Measurements from ENCODE around the gene ATRNL1. TPM values are rescaled to one million over a fixed set of nuclear protein-coding genes. Genes with fewer than 3 reads are reported as not detected.

Gene ATRNL1
- total RNA-seq, 1 experiment from 2014 or later: not detected

DNA sequence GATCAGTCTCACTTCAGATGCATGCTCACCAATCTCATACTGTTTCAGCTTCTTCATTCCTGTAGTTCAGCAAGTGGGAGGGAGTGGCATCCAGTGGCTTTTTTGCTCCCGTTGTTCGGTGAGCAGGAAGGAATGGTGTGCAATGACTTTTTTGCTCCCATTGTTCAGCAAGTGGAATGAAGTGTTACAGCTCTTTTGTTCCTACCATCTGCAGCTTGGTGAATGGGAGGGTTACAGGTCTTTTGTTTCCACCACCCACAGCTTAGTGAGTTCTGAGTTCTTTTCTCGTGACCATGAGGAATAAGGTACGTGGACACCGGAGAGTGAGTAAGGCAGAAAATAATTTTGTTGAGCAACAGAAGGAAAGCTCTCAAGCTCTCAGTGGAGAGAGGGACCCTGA lies 363.6 kb downstream of the ATRNL1 start:
- Histone ChIP-seq H3K9me3 (no peaks in the 10 kb centered on the region), H3K4me3 (ENCODE audit: low read depth, low read length) (no peak overlapping the region), H3K27me3 (replicated peaks; ENCODE audit: control insufficient read depth, insufficient read depth, low read length) (no peaks in the 10 kb centered on the region), H3K4me1 (no peaks in the 10 kb centered on the region), H3K36me3 (ENCODE audit: control insufficient read depth, insufficient read depth, low read length) (no peaks in the 10 kb centered on the region)
- H3K27ac Mint-ChIP-seq (ENCODE audit: unreplicated experiment): no peak overlapping the region
- ChIA-PET CTCF (no interaction called here), POLR2A (no interaction called here)
- intact Hi-C loops (cut with micrococcal nuclease; ENCODE audit: unreplicated experiment): no loop called here
- no peaks in the 10 kb centered on the region for H3K9me3 Mint-ChIP-seq (ENCODE audit: unreplicated experiment)
- no peak for DNase-seq
- H3K36me3 Mint-ChIP-seq (ENCODE audit: insufficient read depth, unreplicated experiment): no peaks in the 10 kb centered on the region
- no peak overlapping the region for H3K4me3 Mint-ChIP-seq (ENCODE audit: unreplicated experiment)
- BruUV-seq (replicated peaks): no TSS peak
- no peaks in the 10 kb centered on the region for H3K27me3 Mint-ChIP-seq (ENCODE audit: insufficient read depth, unreplicated experiment)
- H3K4me1 Mint-ChIP-seq (ENCODE audit: low read depth, unreplicated experiment): no peaks in the 10 kb centered on the region
- TF ChIP-seq, protein P1, sequence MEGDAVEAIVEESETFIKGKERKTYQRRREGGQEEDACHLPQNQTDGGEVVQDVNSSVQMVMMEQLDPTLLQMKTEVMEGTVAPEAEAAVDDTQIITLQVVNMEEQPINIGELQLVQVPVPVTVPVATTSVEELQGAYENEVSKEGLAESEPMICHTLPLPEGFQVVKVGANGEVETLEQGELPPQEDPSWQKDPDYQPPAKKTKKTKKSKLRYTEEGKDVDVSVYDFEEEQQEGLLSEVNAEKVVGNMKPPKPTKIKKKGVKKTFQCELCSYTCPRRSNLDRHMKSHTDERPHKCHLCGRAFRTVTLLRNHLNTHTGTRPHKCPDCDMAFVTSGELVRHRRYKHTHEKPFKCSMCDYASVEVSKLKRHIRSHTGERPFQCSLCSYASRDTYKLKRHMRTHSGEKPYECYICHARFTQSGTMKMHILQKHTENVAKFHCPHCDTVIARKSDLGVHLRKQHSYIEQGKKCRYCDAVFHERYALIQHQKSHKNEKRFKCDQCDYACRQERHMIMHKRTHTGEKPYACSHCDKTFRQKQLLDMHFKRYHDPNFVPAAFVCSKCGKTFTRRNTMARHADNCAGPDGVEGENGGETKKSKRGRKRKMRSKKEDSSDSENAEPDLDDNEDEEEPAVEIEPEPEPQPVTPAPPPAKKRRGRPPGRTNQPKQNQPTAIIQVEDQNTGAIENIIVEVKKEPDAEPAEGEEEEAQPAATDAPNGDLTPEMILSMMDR (IDR thresholded peaks at IDR 0.05; ENCODE audit: insufficient read depth in 1 of 2, low read depth in 1 of 2, low read length in 1 of 2, severe bottlenecking in 1 of 2, unreplicated experiment in 1 of 2): no peak

GRCh38 chr10:115483294-115483693 lies 390.1 kb downstream of the ATRNL1 start:
- H3K36me3 Mint-ChIP-seq (ENCODE audit: insufficient read depth, unreplicated experiment): no peaks in the 10 kb centered on the region
- H3K9me3 ChIP-seq: no peaks in the 10 kb centered on the region
- TF ChIP-seq, protein P1 (IDR thresholded peaks at IDR 0.05; ENCODE audit: insufficient read depth in 1 of 2, low read depth in 1 of 2, low read length in 1 of 2, severe bottlenecking in 1 of 2, unreplicated experiment in 1 of 2): no peak
- H3K4me1 ChIP-seq: no peaks in the 10 kb centered on the region
- ChIA-PET POLR2A (no interaction called here), CTCF (no interaction called here)
- no peak overlapping the region for H3K27ac Mint-ChIP-seq (ENCODE audit: unreplicated experiment)
- no TSS peak for BruUV-seq (replicated peaks)
- H3K4me3 ChIP-seq (ENCODE audit: low read depth, low read length): no peak overlapping the region
- H3K27me3 Mint-ChIP-seq (ENCODE audit: insufficient read depth, unreplicated experiment): no peaks in the 10 kb centered on the region
- H3K9me3 Mint-ChIP-seq (ENCODE audit: unreplicated experiment): no peaks in the 10 kb centered on the region
- no peak overlapping the region for H3K4me3 Mint-ChIP-seq (ENCODE audit: unreplicated experiment)
- DNase-seq: no peak
- H3K27me3 ChIP-seq (replicated peaks; ENCODE audit: control insufficient read depth, insufficient read depth, low read length): no peaks in the 10 kb centered on the region
- H3K4me1 Mint-ChIP-seq (ENCODE audit: low read depth, unreplicated experiment): no peaks in the 10 kb centered on the region
- intact Hi-C loops (cut with micrococcal nuclease; ENCODE audit: unreplicated experiment): no loop called here
- H3K36me3 ChIP-seq (ENCODE audit: control insufficient read depth, insufficient read depth, low read length): no peaks in the 10 kb centered on the region

DNA sequence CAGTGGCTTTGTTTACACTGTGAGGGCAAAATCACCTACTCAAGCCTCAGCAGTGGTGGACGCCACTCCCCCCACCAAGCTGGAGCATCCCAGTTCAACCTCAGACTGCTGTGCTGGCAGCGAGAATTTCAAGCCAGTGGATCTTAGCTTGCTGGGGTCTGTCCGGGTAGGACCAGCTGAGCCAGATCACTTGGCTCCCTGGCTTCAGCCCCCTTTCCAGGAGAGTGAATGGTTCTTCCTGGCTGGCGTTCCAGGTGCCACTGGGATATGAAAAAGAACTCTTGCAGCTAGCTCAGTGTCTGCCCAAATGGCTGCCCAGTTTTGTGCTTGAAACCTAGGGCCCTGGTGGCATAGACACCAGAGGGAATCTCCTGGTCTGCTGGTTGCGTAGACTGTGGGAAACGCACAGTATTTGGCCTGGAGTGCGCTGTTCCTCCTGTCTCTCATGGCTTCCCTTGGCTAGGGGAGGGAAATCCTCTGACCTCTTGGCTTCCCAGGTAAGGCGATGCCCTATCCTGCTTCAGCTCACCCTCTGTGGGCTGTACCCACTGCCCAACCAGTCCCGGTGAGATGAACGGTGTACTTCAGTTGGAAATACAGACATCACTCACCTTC lies 398.5 kb downstream of the ATRNL1 start:
- no TSS peak for BruUV-seq (replicated peaks)
- no peak overlapping the region for H3K4me3 Mint-ChIP-seq (ENCODE audit: unreplicated experiment)
- peaks cover 8% of the 10 kb centered on the region for H3K27me3 Mint-ChIP-seq (ENCODE audit: insufficient read depth, unreplicated experiment)
- Histone ChIP-seq H3K4me3 (ENCODE audit: low read depth, low read length) (no peak overlapping the region), H3K36me3 (ENCODE audit: control insufficient read depth, insufficient read depth, low read length) (no peaks in the 10 kb centered on the region), H3K27me3 (replicated peaks; ENCODE audit: control insufficient read depth, insufficient read depth, low read length) (no peaks in the 10 kb centered on the region), H3K9me3 (no peaks in the 10 kb centered on the region), H3K4me1 (no peaks in the 10 kb centered on the region)
- CTCF ChIA-PET: interaction anchor here (0.7 kb wide), 1 partner anchor 73 kb away, joined by 4 read pairs; no protein-coding TSS in a partner anchor
- H3K36me3 Mint-ChIP-seq (ENCODE audit: insufficient read depth, unreplicated experiment): no peaks in the 10 kb centered on the region
- TF ChIP-seq, protein P1 (IDR thresholded peaks at IDR 0.05; ENCODE audit: insufficient read depth in 1 of 2, low read depth in 1 of 2, low read length in 1 of 2, severe bottlenecking in 1 of 2, unreplicated experiment in 1 of 2): no peak
- intact Hi-C loops (cut with micrococcal nuclease; ENCODE audit: unreplicated experiment): no loop called here
- no peaks in the 10 kb centered on the region for H3K4me1 Mint-ChIP-seq (ENCODE audit: low read depth, unreplicated experiment)
- no peak for DNase-seq
- POLR2A ChIA-PET: no interaction called here
- H3K9me3 Mint-ChIP-seq (ENCODE audit: unreplicated experiment): no peaks in the 10 kb centered on the region
- no peak overlapping the region for H3K27ac Mint-ChIP-seq (ENCODE audit: unreplicated experiment)

All from Caco-2 (cell line).